ENCODE results near the gene INO80E.
"Not testable (repeated sequence)": the region's sequence is repeated elsewhere in the genome, so short reads cannot be mapped to it uniquely, and the experiment has no call there.

INO80E gene

DNA sequence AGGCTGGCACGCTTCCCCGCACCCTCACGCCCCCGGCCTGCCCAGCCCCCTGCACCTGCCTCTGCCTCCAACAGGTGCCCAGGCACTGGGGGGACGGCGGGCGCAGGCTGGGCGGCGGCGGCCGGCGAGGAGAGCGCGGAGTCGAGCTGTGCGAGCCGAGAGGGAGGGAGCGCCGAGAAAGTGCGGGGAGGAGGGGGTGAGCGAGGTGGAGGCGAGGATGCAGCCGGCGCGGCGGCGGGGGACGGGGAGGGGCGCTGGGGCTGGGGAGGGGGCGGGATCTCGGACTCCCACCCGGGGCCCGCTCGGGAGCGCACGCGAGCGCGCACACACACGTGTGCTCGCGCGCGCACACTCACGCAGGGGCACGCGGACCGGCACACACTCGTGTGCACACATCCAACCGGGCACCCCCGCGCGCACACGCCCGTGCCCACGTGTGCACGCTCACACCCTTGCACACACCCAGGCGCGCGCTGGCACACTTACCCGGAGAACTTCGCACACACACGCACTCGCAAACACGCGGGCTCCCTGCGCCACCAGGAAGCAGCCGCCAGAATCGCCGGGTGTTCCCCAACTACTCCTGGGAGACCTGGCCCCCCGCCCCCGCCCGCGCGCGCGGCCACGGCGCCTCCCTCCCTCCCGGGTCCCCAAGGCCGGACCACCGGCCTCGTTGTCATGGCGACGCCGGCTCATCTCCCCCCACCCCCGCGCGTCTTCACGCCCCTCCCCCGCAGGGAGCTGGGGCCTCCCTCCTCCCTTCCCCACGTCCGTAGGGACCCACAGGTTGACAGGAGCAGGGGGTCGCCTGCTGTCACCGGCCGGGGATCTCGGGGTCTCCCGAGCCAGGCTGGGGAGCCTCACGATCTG is 15.0 kb downstream of the INO80E start, which contains the start of gene DOC2A:
TSS of gene DOC2A (minus strand) at position 184 of the 870 bp plus-strand sequence. CDS start 805 bp downstream, outside the sequence.
- DNase-seq: peak; percentile 37

DNA sequence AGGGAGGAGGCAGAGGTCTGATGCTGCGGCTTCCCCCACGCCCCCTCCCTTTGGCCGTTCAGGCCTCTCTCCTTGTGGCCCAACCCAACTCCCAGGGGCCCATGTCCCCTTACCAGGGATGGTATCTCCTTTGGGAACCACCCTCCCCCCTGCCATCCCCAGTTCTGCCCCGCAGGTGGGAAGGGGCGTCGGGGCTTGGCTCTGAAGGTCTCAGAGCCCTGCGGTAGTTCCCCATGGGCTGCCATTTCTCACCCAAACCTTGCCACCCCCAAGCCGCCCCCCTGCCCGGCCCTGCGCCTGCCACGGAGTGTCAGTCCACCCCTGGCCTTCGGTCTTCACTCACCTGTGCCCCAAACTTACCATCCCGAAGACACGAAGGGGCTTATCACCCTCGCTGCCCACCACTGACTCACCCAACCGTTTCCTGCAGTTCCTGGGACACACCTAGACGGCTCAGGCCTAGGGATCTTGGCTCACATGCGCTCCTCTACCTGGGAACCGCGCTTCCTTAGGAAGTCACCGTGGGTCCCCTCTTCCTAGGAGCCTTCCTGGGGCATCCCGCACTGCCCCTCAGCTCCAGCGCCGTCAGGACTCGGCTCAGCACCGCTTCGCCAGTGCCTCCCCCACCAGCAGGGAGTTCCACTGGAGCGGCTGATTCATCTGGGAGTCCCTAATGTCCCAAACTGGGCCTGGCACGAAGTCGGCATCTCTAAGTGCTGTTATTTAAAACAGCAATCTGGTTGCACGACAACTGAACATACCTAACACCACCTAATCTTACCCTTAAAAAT is 15.9 kb downstream of the INO80E start:
- DNase-seq: no peak

DNA sequence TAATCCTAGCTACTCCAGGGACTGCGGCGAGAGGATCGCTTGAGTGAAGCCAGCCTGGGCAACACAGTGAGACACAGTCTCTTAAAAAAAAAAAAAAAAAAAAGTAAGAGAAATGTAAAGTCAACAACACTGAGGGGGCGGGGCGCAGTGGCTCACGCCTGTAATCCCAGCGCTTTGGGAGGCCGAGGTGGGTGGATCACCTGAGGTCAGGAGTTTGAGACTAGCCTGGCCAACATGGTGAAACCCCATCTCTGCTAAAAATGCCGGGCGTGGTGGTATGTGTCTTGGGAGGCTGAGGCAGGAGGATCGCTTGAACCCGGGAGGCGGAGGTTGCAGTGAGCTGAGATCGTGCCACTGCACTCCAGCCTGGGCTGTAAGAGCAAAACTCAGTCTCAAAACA is 16.6 kb downstream of the INO80E start:
- DNase-seq: not testable (repeated sequence)

DNA sequence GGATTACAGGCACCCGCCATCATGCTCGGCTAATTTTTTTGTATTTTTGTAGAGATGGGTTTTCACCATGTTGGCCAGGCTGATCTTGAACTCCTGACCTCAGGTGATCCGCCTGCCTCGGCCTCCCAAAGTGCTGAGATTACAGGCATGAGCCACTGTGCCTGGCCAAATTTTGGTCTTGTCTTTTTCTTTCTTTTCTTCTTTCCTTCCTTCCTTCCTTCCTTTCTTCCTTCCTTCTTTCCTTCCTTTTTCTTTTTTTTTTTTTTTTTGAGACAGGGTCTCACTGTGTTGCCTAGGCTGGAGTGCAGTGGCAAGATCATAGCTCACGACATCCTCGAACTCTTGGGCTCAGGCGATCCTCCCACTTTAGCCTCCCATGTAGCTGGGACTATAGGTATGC is 19.4 kb downstream of the INO80E start:
- not testable (repeated sequence) for DNase-seq

DNA sequence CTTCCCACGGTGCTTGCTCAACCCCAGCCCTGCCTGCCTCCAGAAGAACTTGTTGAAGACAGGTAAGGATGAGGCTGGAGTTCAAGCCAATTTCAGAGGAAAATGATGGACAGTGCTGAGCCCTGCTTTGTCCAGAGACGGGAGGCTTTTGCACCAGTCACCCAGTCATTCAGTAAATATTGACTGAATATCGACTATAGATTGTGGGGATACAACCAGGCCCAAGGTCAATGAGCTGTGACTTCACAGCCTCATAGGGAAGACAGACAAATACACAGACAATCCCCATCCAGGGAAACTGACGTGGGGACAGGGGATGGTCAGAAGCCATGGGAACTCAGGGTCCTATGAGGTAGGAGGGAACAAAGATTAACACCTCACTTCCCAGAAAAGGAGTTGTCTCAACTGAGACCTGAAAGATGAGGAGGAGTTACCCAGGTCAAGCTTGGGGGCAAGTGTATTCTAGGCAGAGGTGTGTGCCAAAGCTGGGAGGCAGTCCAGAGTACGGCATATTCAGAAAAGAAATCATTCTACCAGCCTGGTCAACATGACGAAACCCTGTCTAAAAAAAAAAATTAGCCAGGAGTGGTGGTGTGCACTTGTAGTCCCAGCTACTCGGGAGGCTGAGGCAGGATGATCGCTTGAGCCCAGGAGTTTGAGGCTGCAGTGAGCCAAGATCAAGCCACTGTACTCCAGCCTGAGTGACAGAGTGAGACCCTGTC is 20.7 kb downstream of the INO80E start:
- DNase-seq: no peak

DNA sequence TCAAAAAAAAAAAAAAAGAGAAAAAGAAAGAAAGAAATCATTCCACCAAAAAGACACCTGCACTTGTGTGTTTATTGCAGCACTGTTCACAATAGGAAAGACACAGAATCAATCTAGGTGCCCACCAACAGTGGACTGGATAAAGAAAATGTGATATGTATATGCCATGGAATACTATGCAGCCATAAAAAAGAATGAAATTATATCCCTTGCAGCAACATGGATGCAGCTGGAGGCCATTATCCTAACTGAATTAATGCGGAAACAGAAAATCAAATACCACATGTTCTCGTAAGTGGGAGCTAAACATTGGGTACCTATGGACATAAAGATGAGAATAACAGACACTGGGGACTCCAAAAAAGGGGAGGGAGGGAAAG is 21.2 kb downstream of the INO80E start:
- DNase-seq: no peak

DNA sequence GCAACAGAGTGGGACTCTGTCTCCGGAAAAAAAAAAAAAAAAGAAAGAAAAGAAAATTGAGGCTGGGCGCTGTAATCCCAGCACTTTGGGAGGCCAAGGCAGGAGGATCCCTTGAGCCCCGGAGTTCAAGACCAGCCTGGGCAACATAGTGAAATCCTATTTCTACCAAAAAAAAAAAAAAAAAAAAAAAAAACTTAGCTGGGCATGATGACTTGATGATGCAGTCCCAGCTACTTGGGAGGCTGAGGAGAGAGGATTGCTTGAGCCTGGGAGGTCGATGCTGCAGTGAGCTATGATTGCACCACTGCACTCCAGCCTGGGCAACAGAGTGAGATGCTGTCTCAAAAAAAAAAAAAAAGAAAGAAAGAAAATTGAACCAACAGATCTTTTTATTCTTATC is 21.9 kb downstream of the INO80E start:
- not testable (repeated sequence) for DNase-seq

DNA sequence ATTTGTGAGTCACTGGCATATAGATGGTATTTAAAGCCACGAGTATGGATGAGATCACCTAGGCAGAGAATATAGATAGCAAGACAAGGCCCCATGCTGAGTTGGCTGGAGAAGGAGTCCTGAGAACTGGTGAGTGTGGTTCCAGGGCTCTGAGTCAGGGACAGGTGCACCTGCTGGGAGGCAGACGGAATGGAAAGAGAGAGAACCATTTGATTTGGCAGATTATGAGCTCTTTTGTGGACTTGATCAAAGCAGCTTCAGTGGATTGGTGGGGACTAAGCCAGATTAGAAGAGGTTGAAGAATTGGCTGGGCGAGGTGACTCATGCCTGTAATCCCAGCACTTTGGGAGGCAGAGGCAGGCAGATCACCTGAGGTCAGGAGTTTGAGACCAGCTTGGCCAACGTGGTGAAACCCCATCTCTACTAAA is 22.7 kb downstream of the INO80E start:
- DNase-seq: no peak

DNA sequence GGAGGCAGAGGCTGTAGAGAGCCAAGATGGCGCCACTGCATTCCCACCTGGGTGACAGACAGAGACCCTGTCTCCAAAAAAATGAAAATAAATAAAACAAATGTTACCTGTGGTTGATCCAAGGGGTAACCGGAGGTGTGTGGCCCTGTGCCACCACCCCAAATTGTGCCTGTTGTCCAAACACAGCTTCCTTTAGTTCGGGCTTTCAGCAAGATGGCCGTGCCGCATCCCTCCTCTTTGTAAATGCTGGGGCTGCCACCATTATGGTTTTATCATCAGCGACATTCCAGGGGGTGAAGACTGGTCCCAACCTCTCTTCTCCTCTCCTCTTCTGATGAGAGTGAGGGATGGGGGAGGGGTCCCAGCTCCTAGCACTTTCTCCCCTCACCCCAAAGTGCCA is 26.8 kb downstream of the INO80E start, which contains the start of gene C16orf92:
TSS of gene C16orf92 (plus strand) at position 312 of the 400 bp plus-strand sequence. CDS start 143 bp downstream, outside the sequence.
- DNase-seq: no peak

DNA sequence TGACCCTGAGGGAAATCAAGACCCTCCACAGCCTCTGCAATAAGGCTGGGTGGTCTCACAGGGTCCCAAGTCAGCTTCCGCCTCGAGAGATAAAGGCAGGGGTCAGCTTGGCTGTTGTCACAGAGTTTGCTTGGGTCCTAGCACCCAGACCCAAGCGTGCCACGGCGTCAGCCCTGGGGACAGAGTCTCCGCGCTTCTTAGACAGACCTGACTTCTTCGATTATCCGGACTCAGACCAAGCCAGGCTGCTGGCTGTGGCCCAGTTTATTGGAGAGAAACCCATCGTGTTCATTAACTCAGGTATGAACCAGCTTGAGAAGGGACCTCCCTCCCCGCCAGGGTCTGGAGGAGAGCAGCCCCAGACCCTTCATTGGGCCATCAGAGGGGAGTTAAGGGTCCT is 27.5 kb downstream of the INO80E start:
- DNase-seq: no peak

DNA sequence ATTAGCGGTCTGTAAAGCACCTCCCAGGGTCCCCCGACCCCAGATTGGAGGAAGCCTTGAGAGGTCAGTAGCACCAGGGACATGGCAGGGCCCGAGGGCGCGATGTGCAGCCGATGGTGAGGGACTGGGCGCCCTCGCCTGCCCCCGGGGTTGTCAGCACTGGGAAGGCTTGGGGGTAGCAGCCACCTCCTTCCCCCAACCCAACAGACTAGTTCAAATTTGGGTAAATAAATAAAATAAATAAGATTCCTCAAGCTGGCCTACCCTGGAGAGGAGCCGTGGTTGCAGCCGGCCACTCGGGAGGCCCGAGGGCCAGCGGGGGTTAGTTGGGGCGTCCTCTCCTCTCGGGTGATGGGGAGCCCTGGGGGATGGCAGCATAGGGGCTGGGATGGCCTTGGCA is 28.4 kb downstream of the INO80E start:
- DNase-seq: no peak

DNA sequence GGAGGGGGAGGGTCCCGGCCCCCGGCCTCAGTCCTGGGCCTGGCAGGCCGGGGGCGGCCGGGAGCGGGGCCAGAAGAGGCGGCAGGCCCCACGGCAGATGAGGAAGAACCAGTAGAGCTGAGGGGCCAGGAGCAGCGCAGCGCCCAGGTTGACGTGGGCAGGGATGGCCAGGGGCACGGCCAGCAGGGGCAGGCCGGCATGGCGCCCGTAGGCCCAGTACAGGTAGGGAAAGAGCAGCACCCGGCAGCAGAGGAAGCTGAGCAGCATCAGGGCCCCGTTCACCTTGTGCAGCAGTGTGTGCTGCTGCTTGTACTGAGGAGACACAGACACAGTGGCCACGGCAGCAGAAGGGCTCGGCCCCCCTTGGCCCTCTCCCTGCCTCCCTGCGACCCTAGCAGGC is 29.1 kb downstream of the INO80E start:
- no peak for DNase-seq

DNA sequence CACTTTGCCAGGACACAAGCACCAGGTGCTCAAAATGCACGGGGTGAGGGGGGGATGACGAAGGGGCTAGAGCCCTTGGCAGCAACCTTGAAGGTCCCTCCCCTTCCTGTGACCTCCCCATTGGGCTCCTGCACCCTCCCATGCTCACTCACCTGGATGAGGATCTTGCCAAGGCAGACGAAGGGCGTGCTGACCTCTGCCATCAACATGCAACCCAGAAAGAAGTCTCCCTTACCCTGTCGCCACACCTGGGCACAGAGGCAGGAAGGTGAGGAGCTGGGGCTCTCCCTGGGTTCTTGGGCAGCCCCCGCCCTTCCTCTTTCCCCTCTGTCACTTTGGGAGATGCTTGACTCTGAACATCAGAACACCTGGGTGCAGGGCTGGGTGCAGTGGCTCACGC is 29.5 kb downstream of the INO80E start:
- DNase-seq: no peak

DNA sequence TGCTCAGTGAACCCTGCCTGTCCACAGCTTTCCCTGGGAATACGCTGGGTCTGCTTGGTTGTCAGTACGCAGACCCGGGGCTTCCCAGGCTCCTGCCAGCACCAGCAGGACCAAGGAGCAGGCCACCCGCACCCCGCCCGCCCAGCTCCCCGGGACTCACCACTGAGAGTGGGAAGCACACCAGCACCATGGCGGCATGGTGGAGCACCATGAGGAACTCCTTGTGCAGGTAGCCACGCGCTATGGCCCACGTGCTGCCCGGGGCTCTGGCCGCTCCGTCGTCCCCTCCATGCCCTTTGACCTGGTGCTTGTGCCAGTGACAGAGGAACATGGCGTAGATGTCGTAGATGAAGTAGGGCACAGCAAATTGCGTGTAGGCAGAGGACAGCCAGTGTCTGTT is 30.4 kb downstream of the INO80E start:
- no peak for DNase-seq

DNA sequence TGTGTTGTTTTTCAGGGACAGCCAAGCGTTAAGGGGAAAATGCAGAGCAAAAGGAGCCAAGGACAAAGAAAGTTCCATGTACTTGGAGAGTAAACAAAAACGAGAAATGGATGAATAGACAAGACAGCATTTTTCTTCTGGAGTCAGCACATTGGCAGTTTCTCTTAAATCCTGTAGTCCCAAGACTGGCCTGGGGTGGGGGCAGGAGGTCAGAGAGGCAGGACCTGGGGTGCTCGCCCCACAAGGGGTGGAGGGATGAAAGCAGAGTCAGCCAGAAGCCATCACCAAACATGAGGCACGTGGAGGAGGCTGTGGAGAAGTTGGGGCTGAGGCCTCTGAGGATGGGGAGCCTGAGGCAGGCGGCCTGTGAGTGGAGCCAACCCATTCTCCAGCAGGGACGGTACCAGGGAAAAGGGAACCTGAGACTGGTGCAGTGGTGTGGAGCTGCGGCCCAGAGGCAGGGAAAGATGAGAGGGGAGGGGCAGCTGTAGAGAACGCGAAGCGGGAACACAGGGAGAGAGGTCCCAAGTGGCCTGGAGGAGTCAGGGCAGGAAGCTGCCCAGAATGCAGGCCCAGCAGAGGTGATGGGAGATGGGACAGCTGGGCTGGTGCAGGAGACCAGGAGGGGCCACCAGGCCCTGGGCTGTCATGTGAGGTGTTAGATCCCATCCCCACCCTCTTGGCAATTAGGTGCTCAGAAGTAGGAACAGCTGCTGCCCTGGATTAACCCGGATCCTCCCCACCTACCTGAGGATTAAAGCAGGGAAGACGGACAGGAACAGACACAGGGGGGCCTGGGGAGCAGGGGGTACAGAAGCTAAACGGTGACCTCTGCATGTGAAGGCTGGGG is 31.8 kb downstream of the INO80E start:
- DNase-seq: no peak

DNA sequence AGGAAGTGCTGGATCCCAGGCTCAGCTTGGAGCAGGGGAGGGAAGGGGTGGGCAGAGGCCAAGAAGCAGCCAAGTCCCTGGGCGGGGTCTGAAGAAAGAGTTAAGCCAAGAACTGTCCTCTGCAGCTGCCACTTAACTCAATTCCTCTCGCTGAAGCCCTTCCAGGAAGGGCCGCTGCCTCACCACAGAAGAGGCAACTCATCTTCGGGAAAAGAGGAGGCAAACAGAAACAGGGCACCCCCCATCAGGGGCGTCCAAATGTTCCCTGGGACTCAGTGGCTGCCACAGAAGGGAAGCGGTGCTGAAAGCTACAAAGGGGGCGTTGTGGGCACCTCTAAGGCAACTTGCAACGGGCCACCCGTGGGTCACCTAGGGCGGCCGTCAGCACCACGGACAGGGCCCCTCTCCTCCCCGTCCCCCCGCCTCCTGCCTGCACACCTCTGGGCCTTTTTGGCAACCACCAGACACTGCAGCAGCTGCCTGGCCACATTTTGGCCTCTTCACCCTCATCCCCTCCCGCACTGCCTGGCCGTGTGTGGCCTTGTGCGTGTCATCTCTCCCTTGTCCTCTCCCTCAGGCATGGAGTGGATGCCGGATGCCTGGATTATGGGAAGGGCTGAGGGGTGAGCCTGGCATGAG is 32.5 kb downstream of the INO80E start:
- peak; percentile 68 for DNase-seq

DNA sequence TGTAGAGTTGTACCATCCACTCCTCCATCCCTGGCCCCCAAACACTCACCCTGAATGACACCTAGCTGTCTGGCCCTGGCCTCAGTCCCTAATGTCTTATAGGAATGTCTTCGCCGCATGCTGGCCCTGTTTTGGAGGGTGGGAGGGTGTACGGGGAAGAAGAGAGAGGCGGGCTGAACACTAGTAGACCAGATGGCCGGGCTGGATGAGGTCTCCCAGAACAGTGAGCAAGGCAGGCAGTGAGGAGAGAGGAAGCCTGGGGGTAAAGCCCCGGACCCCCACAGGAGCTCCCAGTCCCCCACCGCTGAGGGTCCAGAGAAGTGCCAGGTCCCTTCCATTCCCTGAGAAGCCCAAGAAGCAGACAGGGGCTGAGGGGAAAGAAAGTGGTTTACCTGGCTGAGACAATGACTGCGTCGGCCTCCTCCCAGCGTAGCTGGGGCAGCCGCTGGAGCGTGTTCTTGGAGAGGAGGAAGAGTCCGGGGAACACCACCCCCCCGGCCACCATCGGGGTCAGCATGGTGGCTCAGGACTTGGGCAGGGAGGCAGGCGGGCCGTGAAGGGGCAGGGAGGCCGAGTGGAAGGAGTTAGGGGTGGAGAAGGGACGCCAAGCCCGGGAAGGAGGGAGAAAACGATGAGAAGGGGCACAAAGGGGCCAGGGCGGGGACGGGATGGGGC is 34.1 kb downstream of the INO80E start:
- no peak for DNase-seq

DNA sequence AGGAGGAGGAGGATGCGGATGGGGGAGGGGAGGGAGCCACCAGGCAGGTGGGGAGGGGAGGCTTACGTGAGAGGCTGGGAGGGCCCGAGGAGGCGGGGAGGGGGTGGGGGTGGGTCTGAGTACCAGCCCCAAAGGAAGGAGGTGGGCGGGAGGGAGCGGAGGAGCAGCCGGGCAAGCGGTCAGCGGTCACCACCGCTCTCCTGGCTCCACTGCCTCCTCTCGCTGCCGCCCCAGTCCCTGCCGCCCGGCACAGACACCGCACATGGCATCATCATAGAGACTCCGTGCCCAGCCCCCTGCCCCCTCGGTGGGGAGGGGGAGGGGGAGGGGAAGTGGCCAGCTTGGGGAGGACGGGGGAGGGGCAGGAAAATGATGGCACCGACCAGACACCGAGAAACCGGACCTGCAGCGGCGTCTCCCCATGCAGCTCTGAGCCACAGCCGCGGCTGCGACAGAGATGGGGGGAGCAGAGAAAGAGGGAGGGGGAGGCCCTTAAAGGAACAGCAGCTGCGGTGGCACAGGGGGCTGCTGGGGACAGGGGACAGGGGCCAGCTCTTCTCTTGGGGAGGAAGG is 34.9 kb downstream of the INO80E start, which contains the start of gene TLCD3B:
TSS of gene TLCD3B (minus strand) at position 431 of the 573 bp plus-strand sequence. CDS start 744 bp downstream, outside the sequence.
- DNase-seq: no peak

DNA sequence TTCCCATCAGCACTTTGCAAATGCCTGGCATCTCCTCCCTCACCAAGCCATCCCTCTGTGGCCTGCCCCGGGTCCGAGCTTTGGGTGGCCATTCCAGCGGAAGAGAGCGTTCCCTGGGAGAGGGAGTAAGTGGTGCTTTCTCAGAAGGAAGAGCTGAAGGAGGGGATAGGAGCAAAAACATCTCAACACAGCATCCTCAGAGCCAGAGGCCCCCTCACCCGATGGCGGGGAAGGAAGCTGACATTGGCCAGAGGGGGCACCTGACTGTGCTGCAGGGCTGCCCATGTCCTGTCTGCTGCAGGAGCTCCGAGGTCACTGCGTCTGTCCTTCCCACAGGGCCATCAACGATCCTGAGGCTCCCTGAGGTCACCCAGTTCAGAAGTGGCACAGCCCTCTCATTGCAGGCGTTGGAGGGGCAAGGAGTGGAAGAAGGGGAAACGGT is 35.5 kb downstream of the INO80E start:
- no peak for DNase-seq

DNA sequence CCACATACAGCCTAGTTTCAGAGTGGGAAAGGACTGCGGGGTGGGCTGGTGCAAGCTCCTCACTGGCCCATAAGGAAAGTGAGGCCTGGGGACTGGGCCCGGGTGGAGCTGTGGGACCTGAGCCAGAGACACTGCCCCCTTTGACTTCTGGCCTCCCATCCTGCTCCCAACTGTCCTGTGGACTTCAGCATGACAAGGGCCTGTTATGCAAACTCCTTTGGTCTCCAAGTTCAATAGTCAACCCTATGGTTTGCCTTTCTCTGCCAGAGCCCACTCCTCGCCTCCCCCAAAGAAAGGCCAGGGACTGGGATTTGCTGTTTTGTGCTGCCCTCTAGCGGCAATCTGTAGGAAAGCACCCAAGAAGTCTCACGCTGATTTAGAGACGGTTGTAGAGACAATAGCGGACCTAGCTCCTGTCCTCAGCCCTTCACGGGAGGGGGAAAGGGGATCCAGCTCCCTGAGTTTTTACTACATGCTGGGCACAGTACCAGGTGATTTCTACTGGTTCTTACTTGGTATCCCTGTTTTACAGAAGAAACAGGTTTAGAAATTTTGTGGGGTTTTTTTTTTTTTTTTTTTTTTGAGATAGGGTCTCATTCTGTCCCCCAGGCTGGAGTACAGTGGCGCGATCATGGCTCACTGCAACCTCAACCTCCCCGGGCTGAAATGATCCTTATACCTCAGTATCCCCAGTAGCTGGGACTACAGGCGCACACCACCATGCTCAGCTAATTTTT is 36.2 kb downstream of the INO80E start:
- DNase-seq: peak; percentile 82
